GM18511 (cell line): ENCODE results near the gene LYZ.

ENCODE experiments used
- ATAC-seq: cut with Tn5 transposase; IDR thresholded peaks from one replicate; pipeline ENCODE4 v1.9.1; 2021; ENCODE audit warnings: mild to moderate bottlenecking, moderate library complexity; ENCODE audit not compliant: unreplicated experiment

Gene LYZ

DNA sequence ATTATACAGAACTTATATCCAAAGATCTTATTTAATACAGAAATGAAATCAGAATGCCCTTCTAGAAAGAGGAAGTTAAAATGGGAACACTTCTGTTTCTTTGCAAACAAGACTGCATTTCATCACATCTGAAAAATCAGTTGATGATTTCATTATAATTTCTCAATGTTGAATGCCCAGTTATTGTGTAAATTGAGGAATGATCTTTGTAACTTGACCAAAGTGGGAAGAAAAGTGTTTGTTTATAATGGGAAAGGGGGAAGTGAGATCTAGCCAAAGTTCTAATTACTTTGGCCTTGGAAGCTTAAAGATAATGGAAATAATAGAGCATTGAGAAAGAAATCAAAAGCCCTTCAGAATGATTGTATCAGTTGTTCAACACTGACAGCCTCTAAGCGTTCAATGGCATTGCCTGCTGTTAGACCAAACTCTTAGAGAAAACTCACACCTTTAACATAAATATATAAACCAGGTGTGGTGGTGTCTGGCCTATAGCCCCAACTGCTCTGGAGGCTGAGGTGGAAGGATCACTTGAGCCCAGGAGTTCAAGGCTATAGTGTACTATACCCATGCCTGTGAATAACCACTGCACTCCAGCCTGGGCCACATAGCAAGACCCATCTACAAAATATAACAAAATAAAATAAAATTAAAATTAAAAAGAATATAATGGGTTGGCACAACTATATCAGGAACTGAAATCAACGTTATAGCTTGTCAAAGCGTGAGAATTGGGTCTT lies 9.9 kb upstream of the LYZ start:
- ATAC-seq = no peak

DNA sequence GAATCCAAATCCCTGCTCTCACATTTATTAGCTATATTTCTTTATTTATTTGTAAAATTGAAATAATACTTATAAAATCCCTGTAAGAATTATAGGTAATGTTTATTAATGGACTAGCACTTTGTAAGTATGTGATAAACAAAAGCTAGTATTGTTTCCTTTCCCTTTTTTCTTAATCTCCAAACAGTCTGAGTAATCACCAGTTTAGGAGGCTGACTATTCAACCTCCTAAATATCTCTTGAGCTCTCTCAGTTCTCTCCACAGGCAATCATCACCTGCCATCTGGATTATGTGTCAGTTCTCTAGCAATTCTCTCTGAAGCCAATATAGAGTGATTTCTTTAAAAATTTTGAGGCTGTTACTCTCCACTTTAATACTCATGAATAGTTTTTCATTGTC lies 9.2 kb upstream of the LYZ start:
- no peak for ATAC-seq

DNA sequence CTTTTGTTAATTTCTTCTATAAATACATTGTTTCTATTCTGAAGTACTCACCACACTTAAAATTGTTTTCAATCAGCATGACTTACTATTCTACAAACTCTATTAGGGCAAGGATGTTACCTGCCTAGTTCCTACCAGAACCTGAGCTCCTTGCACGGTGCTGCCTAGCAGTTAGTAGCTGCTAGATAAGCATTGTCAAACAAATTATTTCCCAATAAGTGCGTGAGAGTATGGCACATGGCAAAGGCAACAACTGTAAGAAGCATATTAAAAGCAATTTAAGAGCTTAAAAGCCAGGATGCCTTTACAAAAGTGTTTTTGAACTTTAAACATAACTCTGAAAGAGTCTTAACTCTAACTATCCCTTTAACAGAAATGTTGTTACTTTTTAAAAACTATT lies 8.2 kb upstream of the LYZ start:
- ATAC-seq = no peak

DNA sequence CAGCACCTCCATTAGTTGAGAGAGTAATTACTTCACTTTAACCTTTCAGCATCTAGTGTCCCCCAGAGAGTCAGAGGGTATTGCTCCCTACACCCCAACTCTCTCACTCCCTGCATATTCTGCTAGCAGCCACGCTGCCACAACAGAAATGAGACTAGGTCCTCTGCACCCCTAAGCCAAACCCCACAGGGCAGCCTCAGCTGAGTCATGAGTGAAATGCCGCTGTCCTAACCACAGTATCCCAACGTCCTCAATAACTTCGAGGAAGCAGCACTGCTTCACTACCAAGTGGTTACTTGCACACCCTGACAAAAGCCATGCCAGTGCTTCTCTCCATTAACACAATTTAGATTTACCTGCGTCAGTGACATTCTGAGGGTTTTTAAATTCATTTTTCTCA lies 6.9 kb upstream of the LYZ start:
- ATAC-seq = no peak

DNA sequence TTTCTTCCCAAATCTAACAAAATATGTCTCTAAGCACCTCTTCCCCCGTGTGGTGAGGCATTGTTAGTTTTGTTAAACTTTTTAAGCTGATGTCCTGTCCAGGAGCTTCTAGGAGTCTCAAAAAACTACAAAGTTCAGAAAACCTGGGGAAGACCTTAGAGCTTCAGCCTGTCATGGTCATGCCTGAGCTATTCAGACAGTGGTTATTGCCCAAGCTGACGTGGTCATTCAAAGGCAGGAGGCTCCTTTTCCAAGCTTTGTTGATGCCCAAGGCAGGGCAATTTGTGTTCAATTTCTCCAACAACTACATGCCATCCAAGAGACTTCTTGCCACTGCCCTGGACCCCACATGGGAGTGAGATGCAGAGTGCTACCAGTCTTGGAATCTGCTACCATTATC lies 5.8 kb upstream of the LYZ start:
- no peak for ATAC-seq

DNA sequence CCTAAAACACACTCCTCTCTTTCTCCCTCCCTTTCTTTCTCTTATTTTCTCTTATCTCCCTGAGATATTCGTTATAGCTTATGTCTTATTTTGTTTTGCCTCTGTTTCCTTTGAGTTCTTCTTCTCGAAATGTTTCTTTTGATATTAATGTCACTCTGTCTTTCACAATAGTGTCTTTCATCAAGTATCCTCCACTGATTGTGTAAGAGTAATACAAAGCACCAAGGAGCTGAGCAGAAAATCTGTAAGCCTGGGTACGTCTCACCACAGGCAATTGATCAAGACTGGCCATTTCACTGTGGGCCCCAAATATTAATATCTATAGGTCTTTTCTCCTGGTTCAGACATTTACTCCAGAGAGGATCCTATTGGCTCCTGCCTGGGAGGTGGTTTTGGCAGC lies 4.8 kb upstream of the LYZ start:
- ATAC-seq = no peak

DNA sequence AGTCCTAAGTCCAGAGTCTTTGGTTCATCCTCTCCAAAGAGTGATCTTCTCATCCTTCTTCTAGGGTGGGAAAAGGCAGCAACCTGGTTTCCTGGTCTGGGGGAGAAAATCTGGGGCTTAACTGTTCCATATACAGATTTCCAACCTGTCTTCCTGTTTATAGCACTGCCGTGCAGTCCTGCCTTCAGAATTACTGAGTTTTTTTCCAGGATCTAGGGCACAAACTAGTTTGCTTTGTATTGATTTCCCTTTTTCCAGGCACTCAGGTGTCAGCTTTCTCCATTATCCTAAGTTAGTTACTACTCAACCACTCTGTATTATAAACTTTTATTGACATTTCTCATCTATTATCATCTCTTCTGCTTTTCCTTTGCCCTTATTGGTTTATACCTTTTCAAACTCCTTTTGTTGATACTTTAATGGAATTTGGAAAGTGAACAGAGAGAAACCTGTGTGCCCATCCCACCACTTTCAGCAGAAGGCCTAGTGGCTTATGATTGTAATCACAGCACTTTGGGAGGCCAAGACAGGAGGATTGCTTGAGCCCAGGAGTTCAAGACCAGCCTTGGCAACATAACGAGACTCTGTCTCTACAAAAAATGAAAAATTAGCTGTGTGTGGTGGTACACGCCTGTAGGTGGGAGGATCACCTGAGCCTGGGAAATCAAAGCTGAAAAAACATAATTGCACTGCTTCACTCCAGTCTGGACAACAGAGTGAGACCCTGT lies 4.1 kb upstream of the LYZ start:
- ATAC-seq = no peak

DNA sequence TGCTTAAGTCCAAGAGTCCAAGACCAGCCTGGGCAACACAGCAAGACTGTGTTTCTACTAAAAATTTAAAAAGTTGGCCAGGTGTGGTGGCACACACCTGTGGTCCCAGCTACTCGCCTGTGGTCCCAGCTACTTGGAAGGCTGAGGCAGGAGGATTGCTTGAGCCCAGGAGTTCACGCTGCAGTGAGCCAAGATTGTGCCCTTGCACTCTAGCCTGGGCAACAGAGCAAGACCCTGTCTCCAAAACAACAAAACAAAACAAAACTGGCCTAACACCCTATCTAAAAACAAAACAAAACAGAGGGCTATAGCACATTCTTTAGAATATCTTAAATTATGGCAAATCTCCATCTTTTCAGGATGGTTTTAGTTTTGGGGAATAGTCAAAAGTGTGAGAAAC lies 3.1 kb upstream of the LYZ start:
- ATAC-seq = no peak

DNA sequence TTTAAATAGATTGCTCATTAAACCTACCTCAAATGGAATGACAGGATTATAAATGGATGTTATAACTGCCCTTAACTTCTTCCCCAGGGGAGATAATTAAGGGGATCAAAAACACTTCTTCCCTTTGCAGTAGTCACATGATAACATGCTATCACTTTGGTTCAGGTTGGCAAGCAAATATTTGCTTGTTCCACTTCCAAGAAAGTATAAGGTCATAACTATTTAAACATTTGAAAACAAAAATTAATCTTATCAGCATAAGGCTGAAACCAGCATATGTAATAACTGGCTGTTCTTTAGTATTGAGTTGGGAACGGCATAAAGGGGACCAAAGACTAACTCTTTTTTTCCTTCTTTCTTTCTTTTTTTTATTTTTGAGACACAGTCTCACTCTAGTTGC lies 2.4 kb upstream of the LYZ start:
- ATAC-seq = no peak

DNA sequence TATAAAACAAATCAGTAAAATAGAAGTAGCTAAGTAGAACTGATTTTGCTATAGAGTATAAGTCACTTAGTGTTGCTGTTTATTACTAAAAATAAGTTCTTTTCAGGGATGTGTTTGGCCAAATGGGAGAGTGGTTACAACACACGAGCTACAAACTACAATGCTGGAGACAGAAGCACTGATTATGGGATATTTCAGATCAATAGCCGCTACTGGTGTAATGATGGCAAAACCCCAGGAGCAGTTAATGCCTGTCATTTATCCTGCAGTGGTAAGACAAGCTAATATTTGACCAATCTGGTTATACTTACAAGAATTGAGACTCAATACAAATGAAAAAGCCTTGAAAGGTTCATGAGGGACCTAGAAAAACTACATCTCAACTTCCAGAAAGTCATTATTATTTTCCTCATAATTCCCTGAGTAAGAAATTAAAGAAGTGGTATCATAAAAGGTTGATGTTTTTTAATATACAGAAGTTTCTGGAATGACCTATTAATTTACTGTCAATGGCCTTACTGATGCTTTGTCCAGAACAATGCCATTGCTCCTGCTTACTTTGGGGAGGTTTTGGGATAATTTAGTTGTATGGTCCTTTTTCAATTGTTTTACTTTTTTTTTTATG lies 1.9 kb downstream of the LYZ start:
- no peak for ATAC-seq

DNA sequence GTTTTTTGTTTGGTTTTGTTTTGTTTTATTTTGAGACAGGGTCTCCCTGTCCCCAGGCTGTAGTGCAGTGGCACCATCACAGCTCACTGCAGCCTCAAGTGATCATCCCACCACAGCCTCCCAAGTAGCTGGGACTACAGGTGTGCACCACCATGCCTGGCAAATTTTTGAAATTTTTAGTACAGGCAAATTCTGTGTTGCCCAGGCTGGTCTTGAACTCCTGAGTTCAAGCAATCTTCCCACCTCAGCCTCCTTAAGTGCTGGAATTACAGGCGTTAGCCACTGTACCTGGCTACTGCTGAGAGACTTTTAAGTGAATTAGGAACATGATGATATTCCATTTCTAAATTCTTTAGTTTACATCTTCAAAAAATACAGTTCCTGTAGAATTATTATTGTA lies 2.6 kb downstream of the LYZ start:
- ATAC-seq = no peak

DNA sequence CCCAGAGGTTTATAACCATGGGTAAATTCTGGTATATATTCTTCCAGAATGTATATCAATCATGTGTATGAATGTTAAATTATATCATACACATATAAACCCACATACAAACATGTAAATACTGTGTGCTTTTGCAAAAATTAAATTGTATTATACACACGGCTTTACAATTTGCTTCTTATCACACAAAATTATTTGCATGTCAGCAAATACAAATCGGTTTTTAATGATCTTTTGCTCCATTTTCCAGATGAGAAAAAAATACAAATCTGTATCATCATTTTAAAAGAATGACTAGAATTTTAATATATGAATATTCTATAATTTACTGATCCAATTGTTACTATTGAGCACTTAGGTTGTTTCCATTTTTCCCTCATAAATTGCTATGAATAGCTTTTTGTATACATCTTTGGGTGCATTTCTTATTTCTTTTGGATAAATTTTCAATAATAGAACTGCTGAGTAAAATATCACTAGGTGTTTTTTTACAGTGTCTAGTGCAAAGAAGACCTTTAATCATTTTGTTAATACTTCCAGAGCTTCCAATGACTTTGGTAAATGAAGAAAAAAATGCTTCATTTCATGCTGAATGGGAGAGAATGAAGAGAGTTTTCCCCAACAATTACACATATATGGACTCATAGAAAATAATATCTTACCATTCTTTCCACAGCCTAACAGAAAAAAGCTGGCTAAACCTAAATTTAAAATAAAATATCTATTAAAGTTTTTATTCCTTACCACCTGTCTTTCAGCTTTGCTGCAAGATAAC lies 3.5 kb downstream of the LYZ start:
- ATAC-seq = no peak

DNA sequence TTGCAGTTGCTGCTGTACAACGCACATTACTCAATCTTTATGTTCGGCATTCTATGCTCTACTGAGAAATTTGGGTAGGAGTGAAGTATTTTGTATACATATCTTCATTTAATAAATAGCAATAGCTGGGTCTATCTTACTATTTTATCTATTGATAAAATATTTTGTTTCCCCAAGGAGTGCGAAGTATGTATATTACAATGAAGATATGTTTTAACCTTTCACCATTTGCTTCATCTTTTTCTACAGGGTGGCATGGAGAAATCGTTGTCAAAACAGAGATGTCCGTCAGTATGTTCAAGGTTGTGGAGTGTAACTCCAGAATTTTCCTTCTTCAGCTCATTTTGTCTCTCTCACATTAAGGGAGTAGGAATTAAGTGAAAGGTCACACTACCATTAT lies 4.7 kb downstream of the LYZ start:
- no peak for ATAC-seq

DNA sequence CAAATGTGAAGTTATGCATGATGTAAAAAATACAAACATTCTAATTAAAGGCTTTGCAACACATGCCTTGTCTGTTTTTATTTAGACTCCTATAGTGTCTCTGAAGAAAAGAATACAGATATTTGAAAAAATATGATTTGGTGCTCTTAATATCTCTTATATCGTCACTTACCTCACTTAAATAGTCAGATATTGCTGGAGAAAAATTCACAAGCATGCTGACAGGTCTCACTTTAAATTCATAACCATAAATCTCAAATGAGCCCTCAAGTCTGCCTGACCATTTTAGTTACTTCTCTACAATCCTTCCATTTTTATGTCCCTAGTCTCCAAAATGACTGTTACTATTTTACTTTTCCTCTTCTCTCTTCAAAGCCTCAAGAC lies 6.0 kb downstream of the LYZ start:
- ATAC-seq = no peak

DNA sequence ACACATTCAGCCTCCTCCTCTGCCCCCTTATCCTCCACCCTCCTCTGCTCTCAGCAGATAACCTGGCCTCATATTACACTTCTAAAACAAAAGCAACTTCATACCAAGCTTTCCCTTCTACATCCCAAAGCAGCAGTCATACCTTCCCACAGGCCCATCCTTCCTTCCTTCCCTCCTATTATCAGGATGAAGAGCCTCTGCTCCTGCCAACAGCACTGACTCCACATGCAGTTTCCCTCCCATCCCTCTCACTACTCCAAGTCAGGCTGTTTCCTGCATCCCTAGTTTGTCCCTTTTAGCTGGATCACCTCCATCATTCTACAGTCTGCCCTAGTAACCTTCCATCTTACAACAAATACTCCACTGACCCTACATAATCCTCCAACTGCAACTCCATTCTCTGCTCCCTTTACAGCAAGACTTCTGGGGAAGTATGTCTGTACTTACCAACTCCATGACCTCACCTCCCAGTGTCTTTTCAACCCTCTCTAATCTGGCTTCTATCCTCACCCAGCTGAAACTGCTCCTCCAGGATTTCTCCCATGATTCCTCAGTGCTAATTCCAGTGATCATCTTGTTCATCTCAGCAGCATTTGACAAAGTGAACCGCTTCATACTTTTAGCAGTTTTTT lies 6.5 kb downstream of the LYZ start:
- ATAC-seq = no peak

DNA sequence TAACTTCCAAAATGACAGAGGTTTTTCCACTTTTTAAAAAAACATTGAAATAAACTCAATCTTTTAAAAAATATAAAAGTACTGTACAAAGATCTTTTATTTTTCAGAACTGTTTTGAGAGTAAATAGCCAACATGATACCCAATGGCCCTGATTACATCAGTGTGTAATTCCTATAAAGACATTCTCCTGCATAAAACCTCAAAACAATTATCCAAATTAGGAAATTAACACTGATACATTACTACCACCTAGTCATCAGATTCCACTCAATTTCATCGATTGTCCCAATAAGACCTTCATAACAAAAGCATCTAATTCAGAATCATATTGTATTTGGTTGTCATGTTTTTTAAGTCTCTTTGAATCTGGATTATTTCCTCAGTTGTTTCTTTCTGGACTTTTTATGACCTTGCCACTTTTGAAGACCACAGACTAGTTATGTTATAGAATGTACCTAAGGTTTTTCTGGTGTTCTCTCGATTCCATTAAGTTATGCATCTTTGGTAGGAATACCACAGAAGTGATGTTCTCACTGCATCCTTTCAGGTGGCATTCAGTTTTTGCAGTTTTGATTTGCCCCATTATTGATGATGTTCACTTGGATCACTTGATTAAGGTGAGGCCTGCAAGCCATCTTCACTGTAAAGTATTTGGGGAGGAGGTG lies 7.3 kb downstream of the LYZ start:
- no peak for ATAC-seq

DNA sequence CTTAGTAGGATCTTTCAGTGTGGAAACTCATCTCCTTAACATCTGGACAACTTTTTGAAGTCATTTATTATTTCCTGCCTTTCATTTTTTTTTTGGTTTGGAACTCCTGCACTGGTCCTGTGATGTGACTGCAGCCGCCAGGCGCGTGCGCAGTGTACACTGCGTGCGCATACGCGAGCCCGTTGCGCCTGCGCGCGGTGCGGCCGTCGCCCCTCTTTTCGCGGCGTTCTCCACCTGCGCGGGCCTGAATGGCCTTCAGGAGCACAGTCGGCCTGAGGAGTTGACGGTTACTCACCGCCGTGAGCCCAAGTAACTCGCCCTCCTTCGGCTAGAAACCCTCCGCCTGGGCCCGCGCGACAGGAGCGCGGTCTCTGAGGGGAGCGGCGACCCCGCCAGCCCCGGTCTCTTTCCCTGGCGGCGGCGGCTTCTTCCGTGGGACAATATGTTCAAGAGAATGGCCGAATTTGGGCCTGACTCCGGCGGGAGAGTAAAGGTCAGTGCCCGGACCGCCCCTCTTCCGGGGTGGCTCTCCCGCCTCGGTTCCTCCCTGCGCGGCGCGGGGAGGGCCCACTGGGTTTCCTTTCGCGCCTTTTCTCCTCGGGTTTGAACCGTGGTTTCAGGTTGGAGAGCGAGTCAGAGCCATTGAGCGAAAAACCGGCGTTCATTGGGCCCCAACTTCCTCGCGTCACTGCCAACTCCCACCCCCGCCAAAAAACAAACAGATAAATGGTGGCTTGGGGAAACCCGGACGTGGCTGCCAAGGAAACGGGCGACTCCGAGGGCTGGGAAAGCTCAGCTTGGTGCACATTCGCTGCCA lies 11.6 kb downstream of the LYZ start, which contains the start of gene YEATS4:
YEATS4 (plus strand) TSS at position 213 of the 817 bp plus-strand sequence; CDS start at position 443, 230 bp downstream.
- peak; percentile 85 for ATAC-seq

DNA sequence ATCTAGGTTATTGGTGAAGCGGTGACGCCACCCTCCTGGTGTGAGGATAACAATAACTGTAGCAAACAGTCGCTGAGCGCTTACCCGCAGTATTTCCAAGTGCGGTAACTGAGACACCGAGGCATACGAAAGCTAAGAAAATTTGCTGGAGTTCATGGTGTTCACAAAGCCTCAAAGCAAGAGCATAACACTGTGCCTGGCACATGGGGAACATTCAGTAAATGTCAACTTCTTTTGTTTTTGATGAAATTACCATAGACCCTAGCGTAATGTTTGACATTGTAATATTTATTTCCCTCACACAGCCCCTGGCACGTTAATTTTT lies 12.1 kb downstream of the LYZ start:
- no peak for ATAC-seq

DNA sequence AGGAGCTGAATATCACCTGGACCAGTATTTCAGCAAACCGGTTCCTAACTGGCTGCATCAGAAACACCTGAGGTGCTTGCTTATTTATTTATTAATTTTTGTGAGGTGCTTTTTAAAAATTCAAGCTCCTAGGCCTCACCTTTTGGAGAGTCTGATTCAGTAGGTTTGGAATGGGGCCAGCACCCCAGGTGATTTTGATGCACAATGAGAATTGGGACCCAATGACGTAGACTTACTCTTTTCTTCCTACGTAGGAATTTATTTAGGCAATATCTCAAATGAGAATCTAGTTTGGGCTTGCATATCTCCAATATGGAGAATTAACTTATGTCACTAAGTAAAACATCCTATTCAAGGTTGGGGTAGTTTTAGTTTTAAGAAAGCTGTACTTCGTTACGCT lies 18.6 kb downstream of the LYZ start:
- no peak for ATAC-seq

DNA sequence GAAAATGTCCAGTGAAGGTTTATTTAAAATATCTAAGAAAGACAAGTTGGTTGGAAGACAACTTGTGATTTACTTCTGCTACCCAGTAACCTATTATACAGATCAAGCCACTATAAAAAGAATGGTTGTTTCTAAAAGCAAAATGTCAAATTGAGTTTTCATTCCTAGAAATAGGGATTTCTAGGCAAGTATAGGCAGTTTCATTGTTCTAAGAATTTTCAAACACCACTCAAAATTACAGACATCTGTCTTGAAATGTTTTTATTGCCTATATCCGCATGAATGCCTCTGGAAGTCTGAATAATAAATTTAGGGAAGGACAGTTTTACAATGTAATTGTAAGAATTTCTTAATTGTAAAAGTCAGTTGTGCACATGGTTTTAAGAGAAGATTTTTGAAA lies 20.0 kb downstream of the LYZ start:
- ATAC-seq = no peak
